GM19240 (cell line): ENCODE measurements around the gene TMA7B.

Experiments
- DNase-seq: peaks from one replicate; pipeline ENCODE4 v3.0.0; 2011; ENCODE audit warnings: low spot score; ENCODE audit not compliant: insufficient read length

Gene TMA7B

GRCh38 chr22:39959640-39960447, at the start of gene TMA7B:
Gene TMA7B, plus strand, starts transcription at chr22:39960397. Its CDS starts 3,978 bp downstream, at chr22:39964375.
- no peak for DNase-seq

- no peak for DNase-seq
Observed at GRCh38 chr22:39910876-39911613, 49.2 kb upstream of the TMA7B start.

- DNase-seq = no peak
Observed at GRCh38 chr22:39913321-39913720, 46.9 kb upstream of the TMA7B start.

- no peak for DNase-seq
Observed at GRCh38 chr22:39913886-39914285, 46.3 kb upstream of the TMA7B start.

DNA sequence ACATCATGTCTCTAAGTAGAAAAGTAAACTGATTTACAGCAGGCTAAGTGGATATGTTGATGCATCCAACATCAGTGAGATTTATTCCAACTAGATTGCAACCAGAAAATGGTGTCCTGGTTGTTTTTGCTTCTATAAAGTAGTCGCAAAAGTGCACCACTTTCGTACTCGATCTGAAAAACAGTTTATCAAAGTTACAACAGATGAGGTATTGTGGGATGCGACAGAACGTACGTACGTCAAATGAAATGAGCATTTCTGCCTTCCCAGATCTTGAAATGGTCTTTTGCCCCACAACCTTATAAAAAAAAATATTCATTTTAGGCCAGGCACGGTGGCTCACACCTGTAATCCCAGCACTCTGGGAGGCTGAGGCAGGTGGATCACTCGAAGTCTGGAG, 45.6 kb upstream of the TMA7B start:
- no peak for DNase-seq

DNA sequence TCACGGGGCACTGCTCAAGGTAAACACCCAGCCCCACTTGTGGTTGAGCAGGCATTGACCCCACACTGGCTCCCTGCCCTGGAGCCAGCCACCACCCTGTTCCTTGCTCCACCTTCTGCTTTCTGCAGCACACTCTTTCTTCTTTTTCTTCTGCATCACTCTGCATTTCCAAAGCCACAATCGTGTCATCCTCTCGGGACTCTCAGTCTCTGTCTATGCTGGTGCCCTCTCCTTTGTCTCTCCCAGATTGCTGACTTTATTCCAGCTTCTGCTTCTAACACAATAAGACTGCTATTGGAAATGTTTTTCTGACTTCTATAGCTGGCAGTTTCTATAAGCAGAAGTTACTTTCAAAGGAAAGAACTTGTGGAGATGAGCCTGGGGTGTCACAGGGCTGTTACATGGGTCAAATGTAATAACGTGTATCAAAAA, 44.9 kb upstream of the TMA7B start:
- DNase-seq = no peak

GRCh38 chr22:39916496-39916895, 43.7 kb upstream of the TMA7B start:
- DNase-seq = no peak

GRCh38 chr22:39917197-39917643, 43.0 kb upstream of the TMA7B start:
- DNase-seq = no peak

DNA sequence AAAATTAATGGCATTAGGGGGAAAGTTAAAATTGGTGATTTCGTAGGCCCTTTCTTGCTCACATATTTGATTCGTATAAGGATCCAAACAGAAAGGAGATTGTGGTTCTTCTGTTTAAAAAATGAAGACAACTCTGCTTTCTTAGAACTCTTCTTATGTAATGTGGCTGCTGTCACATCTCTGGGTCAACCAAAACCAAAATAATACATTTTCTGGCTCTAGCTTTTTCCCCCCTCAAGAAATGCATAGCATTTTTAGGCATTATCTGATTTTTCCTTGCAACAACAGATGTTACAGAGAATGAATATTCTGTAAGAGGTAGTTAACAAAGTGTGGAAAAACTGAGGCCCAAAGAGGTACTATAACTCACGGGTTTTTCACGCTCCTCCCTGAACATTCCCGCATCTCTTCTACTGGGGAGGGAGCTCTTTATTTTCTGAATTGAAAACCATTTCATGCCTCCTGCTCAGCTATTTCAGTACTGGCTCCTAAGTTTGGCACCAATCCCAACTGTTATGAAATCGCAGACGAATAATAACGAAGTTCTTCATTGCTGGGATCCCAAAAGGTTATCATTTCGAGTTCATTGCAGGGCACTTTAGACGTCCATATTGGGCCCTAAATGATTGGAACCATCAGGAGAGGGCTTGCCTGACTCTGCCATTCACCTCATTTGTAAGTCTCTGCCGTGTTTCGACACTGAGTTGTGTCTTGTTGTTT, 42.3 kb upstream of the TMA7B start:
- no peak for DNase-seq

- no peak for DNase-seq
Observed at GRCh38 chr22:39920134-39920743, 40.0 kb upstream of the TMA7B start.

GRCh38 chr22:39923696-39924095, 36.5 kb upstream of the TMA7B start:
- no peak for DNase-seq

- no peak for DNase-seq
Observed at GRCh38 chr22:39924286-39924685, 35.9 kb upstream of the TMA7B start.

GRCh38 chr22:39925273-39925672, 34.9 kb upstream of the TMA7B start:
- DNase-seq = no peak

- DNase-seq = no peak
Observed at GRCh38 chr22:39925909-39926679, 34.1 kb upstream of the TMA7B start.

- DNase-seq = no peak
Observed at GRCh38 chr22:39926753-39927152, 33.4 kb upstream of the TMA7B start.

DNA sequence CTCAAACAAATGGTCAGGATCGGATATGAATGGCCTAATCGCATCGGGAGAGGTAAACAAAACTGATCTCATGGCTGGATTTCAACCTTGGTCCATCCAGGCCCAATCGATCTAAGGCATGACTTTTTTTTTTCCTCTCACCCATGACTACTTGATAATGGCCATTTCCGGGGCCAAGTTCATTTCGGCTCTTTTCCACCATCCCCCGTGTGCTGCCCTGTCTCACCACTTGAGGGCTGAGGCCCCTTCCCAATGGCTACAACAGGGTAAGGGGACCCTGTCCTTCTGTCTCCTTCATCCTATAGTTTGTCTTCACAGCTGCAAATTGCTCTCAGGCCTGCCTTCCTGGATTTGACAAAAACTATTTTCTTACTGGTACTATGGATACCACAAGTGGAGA, 32.7 kb upstream of the TMA7B start:
- no peak for DNase-seq

DNA sequence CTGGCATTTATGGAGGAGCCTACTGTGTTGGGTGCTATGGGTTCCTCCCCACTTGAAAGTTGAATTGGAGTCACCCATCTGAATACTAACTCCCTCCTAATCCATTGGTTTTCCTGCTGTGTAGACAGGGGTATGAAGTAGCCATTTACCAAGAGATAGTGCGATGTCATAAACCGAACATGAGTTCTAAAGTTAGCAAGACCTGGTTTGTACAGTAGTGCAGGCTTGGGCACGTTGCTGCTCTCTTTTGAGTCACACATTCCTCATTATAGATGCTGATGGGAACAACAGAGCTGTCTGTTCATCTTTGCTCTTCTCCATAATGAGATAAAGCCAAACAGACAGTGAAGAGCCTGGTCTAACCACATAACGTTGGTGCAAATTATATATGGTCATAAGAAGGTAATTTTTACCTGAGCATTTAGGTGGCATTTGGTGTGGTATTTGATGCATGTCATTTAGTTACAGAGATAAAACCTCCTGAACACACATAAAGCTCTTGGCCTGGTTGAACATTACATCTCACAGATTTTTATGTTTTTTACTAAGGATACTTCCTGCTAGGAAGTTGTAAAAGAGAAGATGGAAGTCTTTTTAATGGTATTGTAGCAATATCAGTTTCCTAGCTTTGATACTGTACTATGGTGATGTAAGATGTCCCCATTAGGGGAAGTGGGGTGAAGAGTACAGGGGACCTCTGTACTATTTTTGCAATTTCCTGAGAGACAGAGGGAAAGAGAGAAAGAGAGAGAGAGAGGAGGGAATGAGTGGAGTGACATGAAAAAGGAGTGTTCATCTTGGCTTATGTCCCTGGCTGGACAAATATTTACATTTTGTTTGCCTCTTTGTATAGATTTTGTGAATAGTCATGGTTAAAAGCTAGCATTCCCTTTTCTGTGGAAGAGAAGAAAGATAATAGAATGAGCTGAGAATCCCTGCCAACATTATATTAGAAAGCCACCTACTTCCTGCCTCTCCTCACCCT, 31.4 kb upstream of the TMA7B start:
- DNase-seq = no peak

DNA sequence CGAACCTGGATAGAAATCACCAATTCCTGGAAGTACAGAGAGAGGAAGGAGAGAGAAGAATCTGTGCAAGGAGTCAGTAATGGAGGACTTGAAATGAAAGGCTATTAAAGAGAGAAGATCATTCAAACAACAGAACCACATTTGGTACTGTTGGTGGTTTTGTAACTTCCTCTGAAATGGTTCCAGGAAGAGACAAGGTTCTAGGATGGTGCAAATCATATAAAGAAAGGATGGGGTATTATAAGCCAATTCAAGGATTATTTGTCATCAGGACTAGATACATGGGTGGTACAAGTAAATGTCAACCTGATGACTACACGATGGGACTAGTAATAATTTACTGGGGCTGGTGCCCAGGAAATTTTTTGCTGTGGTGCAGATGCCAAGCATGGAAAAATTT, 28.9 kb upstream of the TMA7B start:
- DNase-seq = no peak

DNA sequence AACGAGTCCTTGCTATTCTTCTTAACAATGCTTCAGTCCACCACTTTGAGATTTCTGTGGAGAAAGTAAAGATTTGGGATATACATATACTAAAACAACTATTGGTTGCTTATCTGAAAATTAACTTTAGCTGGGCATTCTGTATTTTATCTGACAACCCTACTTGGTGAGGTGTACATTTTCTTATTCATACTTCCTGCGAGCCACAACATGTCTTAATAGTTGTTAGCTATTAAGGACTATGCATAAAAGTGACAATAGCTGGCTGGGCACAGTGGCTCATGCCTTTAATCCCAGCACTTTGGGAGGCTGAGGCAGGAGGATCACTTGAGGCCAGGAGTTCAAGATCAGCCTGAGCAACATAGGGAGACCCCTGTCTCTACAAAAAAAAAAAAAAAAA, 28.0 kb upstream of the TMA7B start:
- no peak for DNase-seq
